Right renal cortex interstitium (tissue), 3 donors: ENCODE measurements around the gene WDR44. TPM values are rescaled to one million over a fixed set of nuclear protein-coding genes. Genes with fewer than 3 reads are reported as not detected.
"Not testable (repeated sequence)": the region's sequence is repeated elsewhere in the genome, so short reads cannot be mapped to it uniquely, and the experiment has no call there.

Experiments used
- DNase-seq, 3 donors: peaks; one replicate each; pipeline ENCODE4 v3.0.0-alpha.2; 2013; ENCODE audit warnings: low read depth in 3 of 3, low spot score in 2 of 3
- polyA plus RNA-seq, 3 donors: library from polyadenylated mRNA; unstranded; fragments of 120-200 nt; gene quantifications; one replicate each; pipeline ENCODE4 v1.2.1, GENCODE V29; 2013; ENCODE audit not compliant: insufficient read length in 3 of 3

The WDR44 gene
- polyA plus RNA-seq, 3 donors = 13.5 to 14.5 (median 14.0) TPM

DNA sequence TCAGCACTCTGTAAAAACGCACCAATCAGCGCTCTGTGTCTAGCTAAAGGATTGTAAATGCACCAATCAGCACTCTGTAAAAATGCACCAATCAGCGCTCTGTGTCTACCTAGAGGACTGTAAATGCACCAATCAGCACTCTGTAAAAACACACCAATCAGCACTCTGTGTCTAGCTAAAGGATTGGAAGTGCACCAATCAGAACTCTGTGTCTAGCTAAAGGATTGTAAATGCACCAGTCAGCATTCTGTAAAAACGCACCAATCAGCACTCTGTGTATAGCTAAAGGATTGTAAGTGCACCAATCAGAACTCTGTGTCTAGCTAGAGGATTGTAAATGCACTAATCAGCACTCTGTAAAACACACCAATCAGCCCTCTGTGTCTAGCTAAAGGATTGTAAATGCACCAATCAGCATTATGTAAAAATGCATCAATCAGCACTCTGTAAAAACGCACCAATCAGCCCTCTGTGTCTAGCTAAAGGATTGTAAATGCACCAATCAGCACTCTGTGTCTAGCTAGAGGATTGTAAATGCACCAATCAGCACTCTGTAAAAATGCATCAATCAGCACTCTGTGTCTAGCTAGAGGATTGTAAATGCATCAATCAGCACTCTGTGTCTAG, 124.9 kb downstream of the WDR44 start:
- DNase-seq = not testable (repeated sequence)

DNA sequence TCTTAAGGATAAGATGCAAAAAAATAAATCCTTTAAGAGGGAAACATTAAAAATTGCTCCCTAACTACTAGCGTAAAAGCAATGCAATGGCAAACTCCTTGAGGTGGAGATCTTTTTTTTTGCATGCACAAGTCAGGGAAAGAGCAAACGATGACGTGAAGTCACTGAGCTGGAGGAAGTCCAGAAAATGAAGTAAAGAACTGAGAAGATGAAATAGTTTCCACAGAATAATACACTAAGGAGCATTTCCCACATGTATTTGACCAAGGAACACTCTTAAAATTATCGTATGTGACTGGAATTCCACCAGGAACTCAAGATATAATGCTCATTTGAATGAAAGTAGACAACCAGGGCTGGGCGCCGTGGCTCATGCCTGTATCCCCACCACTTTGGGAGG, 128.7 kb downstream of the WDR44 start:
- no peak for DNase-seq

DNA sequence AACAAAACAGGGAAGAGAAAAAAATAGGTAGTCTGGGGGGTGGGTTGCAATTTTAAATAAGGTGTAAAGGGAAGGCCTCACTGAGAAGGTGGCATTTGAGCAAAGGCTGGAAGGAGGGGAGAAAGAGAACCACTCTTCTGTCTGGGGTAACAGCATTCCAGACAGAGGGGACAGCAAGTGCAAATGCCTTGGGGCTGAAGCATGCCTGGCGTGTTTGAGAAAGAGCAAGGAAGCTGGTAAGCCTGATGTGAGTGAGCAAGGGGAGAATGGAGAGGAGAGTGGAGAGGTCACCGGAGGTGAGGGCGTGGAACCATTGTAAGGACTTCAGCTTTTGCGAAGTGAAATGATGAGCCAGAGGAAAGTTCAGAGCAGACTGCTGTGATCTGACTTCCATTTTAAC, 130.0 kb downstream of the WDR44 start:
- DNase-seq = no peak

DNA sequence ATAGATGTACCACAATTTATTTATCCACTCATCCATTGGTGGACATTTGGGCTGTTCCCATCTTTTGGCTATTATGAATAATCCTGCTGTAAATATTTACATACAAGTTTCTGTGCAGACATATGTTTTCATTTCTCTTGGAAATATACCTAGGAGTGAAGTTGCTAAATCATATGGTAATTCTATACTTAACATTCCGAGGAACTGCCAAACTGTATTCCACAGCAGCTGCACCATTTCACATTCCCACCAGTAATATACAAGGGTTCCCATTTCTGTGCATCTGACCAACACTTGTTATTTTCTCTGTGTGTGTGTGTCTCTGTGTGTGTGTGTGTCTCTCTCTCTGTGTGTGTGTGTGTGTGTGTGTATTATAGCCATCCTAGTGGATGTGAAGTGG, 134.3 kb downstream of the WDR44 start:
- DNase-seq = no peak

DNA sequence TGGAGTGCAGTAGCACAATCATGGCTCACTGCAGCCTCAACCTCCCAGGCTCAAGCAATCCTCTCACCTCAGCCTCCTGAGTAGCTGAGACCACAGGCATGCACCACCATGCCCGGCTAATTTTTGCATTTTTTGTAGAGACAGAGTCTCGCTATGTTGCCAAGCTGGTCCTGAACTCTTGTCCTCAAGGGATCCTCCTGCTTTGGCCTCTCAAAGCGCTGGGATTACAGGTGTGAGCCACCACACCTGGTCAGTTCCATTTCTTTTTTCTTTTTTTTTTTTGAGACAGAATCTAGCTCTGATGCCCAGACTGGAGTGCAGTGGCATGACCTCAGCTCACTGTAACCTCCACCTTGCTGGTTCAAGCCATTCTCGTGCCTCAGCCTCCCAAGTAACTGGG, 136.5 kb downstream of the WDR44 start:
- DNase-seq = not testable (repeated sequence)

DNA sequence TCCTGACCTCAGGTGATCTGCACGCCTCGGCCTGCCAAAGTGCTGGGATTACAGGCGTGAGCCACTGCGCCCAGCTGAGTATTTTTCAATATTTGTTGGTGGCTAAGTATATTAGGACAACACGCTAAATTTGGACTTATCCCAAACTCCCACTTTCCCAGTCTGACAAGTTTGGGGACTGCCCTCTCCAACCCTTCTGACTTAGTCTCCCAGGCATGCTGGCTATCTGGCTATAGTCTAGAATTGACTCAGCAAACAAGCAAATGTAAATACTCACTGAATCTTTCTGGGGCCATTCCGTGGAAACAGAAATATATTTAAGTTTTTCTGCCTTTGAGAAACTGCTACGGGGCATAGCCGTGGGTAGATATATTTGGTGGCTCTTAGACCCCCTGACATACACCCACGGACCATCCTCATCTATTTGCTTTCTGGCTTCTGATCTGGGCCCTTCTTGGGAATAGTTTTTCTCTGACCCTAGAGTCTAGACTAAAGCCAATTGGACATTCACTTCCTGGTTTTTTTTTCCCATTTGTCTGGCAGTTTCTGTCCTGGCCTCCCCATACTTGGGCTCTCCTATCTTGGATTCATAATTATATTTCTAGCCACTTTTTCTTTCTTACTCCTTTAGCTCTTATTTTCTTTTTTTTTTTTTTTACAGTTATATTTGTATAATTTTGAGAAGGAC, 138.5 kb downstream of the WDR44 start:
- DNase-seq = no peak

DNA sequence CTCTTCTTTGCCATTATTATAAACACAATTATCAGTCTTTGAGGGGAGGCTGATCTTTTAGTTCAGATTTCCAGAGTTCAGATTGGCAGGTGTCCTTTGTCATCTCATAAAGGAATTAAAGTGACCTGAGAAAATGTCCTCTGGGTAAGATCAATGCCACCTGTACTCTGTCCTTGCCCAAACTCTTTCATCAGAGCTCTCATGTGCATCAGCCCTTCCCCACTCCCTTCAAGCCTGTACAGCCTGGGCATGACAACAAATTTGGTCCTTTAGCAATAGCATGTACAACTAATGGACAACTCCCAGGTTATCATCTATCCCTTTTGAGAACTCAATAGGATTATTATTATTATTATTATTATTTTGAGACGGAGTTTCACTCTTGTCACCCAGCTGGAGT, 140.8 kb downstream of the WDR44 start:
- DNase-seq = not testable (repeated sequence)

DNA sequence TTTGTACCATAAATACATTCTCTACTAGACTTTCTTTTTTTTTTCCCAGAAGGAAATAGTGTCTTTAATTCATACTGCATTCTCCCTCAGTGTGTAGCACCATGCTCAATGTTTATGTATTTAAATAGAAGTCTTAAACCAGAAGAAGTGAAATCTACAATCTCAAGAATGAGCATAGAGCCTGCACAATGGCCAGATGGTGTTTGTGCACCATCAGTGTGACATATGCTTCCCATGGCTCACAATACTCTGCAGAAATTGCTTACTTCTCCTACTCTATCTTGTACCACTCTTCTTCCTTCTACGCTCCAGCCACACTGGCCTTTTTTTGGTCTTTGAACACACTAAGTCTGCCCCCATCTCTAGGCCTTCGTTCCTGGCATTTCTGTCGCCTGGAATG, 147.1 kb downstream of the WDR44 start:
- no peak for DNase-seq

DNA sequence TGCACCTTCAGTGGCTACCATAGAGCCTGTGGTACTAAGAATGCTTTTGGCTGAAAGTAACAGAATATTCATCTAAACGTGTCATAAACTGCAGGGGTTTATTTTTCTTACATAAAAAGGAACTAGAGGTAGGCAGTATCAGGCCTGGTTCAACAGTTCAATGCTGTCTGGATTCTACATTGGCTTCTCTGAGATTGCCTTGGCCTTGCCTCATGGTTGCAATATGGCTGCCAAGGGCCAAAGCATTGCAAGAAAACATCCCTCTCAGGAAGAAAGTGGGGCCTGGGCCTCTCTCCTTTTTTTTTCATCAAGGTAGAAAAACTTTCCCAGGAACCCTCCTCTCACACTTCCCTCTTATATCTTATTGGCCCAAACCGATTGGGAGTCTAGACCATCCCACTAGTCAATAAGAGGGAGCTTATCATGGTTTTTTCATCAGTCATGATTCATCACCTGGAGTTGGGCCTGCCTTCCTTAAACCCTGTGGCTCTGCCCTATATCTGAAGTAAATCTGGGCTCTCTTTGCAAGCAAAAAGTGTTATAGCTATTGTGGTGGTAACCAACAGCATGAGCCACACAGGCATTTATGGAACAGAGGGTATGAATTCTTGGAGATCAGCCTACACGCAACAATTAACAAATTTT, 147.9 kb downstream of the WDR44 start:
- DNase-seq = no peak

DNA sequence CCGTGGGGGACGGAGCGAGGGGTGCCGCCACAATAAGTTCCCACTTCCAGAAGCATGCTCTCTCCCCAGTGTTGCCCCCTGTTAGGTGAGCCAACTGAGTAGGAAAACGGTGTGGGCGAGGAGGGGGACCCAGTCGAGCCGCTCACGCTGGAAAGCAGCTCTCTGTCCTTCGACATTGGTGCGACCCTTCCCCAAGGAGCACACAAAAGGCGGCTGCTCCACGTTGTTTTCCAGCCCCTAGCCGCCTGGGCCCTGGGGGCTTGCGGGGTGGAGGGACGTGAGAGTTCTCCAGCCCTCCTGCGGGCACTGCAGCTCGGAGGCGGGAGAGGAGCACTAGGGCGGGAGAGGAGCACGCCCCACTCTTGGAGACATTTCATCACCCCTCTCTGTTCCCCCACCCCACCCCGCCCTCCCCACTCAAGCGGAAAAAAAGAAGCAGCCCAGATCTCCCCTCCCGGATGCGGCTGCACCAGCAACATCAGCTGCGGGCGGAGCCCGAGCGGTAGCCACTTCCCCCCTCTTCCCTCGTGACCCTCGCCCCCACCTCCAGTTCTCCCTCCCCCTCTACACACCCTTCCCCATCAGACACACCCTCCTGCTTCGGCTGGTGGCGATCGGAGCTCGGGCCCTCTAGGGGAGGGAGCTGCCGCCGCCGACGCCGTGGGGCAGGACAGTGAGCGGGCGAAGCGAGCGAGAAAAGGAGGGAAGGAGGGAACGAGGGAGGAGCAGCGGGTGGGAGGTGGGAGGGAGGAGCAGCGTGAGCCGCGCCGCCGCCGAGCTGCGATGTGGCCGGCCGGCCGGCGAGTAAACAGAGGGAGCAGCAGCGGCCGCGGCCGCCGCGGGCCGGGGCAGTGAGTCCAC, 149.4 kb downstream of the WDR44 start, which contains the start of gene DOCK11:
DOCK11 (plus strand) TSS at position 755 of the 861 bp plus-strand sequence. CDS start 157 bp downstream, outside the sequence.
- DNase-seq = peak in 1 of 3 donors; percentile 57

DNA sequence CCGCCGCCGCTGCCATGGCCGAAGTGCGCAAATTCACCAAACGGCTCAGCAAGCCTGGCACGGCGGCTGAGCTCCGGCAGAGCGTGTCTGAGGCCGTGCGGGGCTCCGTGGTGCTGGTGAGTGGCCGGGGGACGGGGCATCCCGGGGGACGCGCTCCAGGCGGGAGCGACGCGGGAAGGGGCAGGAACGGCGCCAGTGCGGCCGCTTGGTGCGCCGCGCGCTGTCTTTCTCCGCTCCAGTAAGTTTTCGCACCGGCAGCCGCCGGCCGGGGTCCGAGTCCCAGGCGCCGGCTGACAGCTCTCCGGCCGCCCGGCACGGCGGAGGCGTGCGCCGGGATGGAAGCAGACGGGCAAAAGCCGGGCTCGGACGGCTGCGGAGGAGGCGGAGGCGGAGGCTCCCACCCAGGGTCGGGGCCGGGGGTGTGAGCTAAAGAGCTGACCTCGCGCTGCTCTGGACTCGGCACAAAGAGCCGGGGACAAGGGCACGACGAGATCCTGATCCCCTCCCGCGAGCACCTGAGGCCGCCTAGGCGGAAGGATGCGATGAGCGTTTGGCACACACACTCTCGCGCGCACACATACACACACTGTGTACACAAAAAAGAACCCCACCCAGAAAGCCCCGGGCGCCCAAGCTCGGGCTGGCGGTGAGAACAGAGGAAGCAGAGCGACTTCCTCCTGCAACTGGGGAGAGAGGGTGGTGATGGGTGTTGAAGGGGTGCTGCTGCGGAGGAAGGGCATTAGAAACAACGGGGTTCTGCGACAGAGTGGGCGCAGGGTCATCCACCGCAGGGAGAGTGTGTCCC, 150.3 kb downstream of the WDR44 start:
- no peak for DNase-seq

DNA sequence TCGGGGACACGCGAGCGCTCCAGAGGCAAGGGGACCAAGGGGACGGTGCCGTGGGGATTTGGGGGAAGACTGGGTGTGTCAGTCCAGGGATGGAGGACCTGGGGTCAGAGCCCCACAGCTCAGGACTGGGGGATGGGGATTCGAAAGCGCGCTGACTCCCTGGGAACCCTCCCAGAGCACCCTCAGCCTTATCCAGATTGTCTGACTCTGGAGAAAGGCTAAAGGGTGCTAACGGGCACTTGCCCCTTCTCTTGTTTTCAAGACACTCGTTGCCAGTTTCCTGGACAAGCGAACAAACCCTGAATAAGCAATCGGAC, 150.8 kb downstream of the WDR44 start:
- DNase-seq = no peak

DNA sequence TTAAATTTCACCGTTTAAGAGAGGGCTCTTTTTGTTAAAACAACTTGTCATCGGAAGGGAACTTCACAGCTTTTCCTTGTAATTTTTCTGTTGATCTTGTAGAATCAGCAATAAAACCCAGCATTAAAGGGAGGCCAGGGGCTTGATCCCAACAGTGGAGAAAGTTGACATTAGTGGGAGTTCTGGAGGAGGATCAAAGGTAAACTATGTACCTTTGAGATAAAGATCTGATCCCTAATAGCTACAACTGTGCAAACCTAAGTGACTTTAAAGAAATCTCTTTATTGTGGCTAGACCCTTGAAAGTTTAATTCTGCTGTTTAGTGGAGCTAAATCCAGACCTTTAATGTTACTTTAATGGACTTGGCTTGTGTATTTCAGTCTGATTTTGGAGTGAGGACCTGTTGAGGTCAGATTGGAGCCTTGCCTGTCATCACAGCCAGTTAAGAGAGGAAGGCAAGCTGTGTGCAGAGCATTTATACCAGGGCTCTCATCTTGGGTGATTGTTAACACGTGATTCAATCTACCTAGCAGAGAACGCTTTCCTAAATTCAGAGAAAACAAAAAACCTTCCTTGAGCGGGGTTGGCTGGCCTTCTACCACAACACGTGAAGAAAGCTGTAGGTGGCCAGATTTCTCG, 151.4 kb downstream of the WDR44 start:
- no peak for DNase-seq

DNA sequence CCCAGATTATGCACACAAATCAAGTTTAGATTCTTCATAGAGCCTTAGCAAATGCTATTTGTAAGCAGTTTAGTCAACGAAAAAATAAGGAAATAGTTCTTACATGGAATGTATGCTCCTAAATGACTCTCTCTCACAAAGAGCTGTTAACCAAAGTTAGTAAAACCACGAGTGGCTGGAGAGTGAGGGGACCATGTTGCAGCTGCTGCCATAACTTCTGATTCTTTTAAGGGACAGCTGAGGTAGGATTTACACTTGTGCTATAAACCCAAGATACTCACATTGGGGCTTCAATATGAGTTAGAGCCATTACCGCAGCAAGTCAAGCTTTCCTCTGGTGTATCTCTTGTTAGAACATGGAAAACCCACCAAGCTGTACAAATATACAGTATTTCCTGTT, 152.4 kb downstream of the WDR44 start:
- no peak for DNase-seq

DNA sequence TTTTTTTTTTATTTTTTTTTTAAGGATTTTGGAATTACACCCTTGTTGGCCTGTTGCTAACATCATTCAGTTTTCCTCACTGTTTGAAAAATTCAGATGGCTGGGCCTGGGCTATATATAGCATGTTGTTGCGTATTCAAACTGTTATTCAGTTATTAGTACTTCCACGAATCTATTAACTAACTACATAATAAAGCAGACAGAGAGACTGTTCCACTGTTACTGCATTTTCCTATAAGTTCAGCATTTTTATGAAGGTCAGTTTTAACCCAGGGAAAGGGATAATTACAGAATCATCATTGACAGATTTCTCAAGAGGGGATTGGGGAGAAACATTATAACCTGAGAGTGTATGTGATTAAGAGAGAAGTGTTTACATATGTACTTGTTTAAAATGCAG, 152.8 kb downstream of the WDR44 start:
- DNase-seq = no peak

DNA sequence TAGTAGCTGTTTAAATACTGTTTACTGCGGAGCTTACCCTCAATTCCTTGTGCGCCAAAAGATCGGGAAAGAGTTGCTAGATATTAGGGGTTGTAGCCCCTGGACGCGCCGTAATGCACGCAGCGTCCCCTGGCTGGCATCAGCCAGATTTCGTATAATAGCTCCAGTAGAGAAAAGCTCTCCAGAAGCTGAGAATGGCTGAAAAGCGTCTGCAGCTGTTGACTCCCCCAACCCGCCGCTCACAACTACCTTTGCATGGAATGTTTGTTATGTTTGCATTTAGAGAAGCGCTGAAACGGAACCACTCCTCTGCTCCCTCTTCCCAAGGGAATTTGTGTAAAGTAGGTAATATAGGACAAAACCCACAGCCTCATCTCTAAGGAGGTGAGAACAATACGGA, 153.4 kb downstream of the WDR44 start:
- DNase-seq = no peak
